Neural cell (in vitro differentiated cells): ENCODE measurements around the gene PSORS1C2. TPM values are rescaled to one million over a fixed set of nuclear protein-coding genes. Genes with fewer than 3 reads are reported as not detected.

Experiments used
- H2AFZ ChIP-seq: fragments of 200-600, 300-800 bp; sonication (generic), shearing (Covaris generic); 2 replicates; pipeline ENCODE4 v1.6.0; 2014; ENCODE audit warnings: low read depth, mild to moderate bottlenecking, antibody characterized with exemption, low read length, moderate library complexity
- H3F3A ChIP-seq: fragments of 200-600 bp; shearing (Covaris generic); 2 replicates; pipeline ENCODE4 v1.6.1; 2016; ENCODE audit warnings: mild to moderate bottlenecking, moderate library complexity, mixed read lengths, antibody characterized with exemption, low read length; ENCODE audit not compliant: insufficient read depth, poor library complexity, severe bottlenecking
- H3K27ac ChIP-seq: fragments of 200-600, 300-800 bp; sonication (generic), shearing (Covaris generic); 2 replicates; pipeline ENCODE4 v1.5.1; 2014; ENCODE audit warnings: mild to moderate bottlenecking, low read length, moderate library complexity
- H3K27me3 ChIP-seq: fragments of 300-800, 200-600 bp; sonication (generic), shearing (Covaris generic); 2 replicates; pipeline ENCODE4 v1.6.0; 2014; ENCODE audit warnings: mild to moderate bottlenecking, low read depth, low read length, moderate library complexity; ENCODE audit not compliant: insufficient read depth
- H3K36me3 ChIP-seq: fragments of 300-800, 200-600 bp; sonication (generic), shearing (Covaris generic); 2 replicates; pipeline ENCODE4 v1.5.1; 2014; ENCODE audit warnings: mild to moderate bottlenecking, antibody characterized with exemption, low read length, moderate library complexity; ENCODE audit not compliant: insufficient read depth
- H3K4me2 ChIP-seq: fragments of 300-800, 200-600 bp; sonication (generic), shearing (Covaris generic); 2 replicates; pipeline ENCODE4 v1.6.0; 2014; ENCODE audit warnings: mild to moderate bottlenecking, low read length
- H3K4me3 ChIP-seq: fragments of 300-800, 200-600 bp; sonication (generic), shearing (Covaris generic); 2 replicates; pipeline ENCODE4 v1.5.1; 2014; ENCODE audit warnings: mild to moderate bottlenecking, low read length, moderate library complexity
- H3K79me2 ChIP-seq: fragments of 200-600 bp; shearing (Covaris generic); replicated peaks from 2 replicates; pipeline ENCODE4 v1.6.0; 2014; ENCODE audit warnings: mild to moderate bottlenecking, low read length, moderate library complexity; ENCODE audit not compliant: insufficient read depth
- H3K9ac ChIP-seq: fragments of 300-800, 200-600 bp; sonication (generic), shearing (Covaris generic); 2 replicates; pipeline ENCODE4 v1.6.1; 2016; ENCODE audit warnings: mild to moderate bottlenecking, low read length, mixed read lengths
- H3K9me2 ChIP-seq: fragments of 200-600 bp; shearing (Covaris generic); 2 replicates; pipeline ENCODE4 v1.6.1; 2016; ENCODE audit warnings: mild to moderate bottlenecking, low read length, mixed read lengths; ENCODE audit not compliant: insufficient read depth
- H3K9me3 ChIP-seq: fragments of 200-600, 300-800 bp; sonication (generic), shearing (Covaris generic); 2 replicates; pipeline ENCODE4 v1.6.1; 2016; ENCODE audit warnings: mild to moderate bottlenecking, mixed run types, low read length, moderate library complexity, mixed read lengths
- H4K20me1 ChIP-seq: fragments of 200-600 bp; shearing (Covaris generic); 2 replicates; pipeline ENCODE4 v1.6.1; 2016; ENCODE audit warnings: mild to moderate bottlenecking, mixed run types; ENCODE audit not compliant: insufficient read depth
- CTCF ChIP-seq: fragments of 450-650 bp; IDR thresholded peaks from 2 replicates; pipeline ENCODE4 v1.5.1; 2014; ENCODE audit warnings: antibody characterized with exemption, mild to moderate bottlenecking, moderate library complexity; ENCODE audit not compliant: poor library complexity, severe bottlenecking
- EP300 ChIP-seq: fragments of 450-650 bp; conservative IDR thresholded peaks from 2 replicates; pipeline ENCODE4 v1.6.1; 2014; ENCODE audit warnings: antibody characterized with exemption, mild to moderate bottlenecking, moderate library complexity; ENCODE audit not compliant: poor library complexity, severe bottlenecking
- EZH2 ChIP-seq: fragments of 200-600, 300-800 bp; shearing (Covaris generic), sonication (generic); IDR thresholded peaks from 2 replicates; pipeline ENCODE4 v1.6.1; 2014; ENCODE audit warnings: antibody characterized with exemption, low read length, borderline replicate concordance, mild to moderate bottlenecking; ENCODE audit not compliant: insufficient read depth, poor library complexity, severe bottlenecking
- MXI1 ChIP-seq: fragments of 450-650 bp; conservative IDR thresholded peaks from 2 replicates; pipeline ENCODE4 v1.6.1; 2014; ENCODE audit warnings: antibody characterized with exemption, mild to moderate bottlenecking; ENCODE audit not compliant: poor library complexity, severe bottlenecking
- POLR2AphosphoS5 ChIP-seq: IDR thresholded peaks from 2 replicates; pipeline ENCODE4 v1.6.1; 2012
- RAD21 ChIP-seq: fragments of 450-650 bp; conservative IDR thresholded peaks from 2 replicates; pipeline ENCODE4 v1.6.1; 2014; ENCODE audit warnings: antibody characterized with exemption, mild to moderate bottlenecking, moderate library complexity
- REST ChIP-seq: IDR thresholded peaks from 2 replicates; pipeline ENCODE4 v1.6.1; 2012; ENCODE audit warnings: borderline replicate concordance
- SMC3 ChIP-seq: fragments of 450-650 bp; conservative IDR thresholded peaks from 2 replicates; pipeline ENCODE4 v1.6.1; 2014; ENCODE audit warnings: antibody characterized with exemption, mild to moderate bottlenecking, moderate library complexity; ENCODE audit not compliant: poor library complexity
- TAF1 ChIP-seq: IDR thresholded peaks from 2 replicates; pipeline ENCODE4 v1.6.1; 2012; ENCODE audit warnings: low read depth
- polyA plus RNA-seq: library from polyadenylated mRNA; depleted of rRNA; stranded (reverse); fragments of >200 nt; gene quantifications from 2 replicates; pipeline ENCODE4 v1.2.3, GENCODE V29; 2014

PSORS1C2 gene
- polyA plus RNA-seq, 1 donor from 2014 or later, result not detected

DNA sequence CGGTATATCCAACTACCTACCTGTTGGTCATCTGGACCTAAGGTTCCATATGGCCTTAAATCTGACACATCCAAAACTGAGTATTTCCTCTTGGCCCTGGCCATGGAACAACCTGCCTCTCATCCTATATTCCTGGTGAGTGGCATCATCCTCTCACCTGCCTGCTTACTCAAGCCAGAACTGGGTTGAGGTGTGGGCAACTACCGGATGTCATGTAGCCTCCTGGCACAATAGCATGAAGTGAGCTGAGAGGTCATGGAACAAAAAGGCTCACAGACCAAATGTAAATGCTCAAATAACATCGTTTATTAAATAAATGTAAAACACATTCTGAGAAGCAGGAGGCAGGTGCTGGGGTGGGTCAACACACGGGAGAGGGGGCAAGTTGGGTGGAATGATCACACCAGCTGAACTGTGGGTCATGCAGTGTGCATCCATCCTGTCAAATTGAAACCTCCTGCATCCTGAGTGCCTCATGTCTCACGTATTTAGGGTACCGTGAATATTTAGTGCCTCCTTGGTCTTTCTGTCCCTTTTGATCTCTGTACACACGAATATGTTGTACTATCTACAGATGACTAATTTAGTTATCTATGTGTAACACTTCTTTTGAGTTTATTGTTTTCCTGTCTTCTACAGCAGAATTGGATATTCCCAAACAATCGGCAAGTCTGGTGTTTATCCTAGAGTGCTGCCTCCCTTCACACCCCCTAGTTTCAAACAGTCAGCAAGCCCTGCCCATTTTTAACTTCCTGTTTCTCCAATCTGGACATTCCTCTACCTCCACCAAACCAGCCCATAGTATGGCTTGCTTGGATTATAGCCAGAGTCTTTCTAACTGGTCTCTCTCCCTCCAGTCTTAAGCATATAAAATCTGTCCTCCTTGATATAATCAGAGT is 39.5 kb upstream of the PSORS1C2 start:
- H3K9me3 ChIP-seq, result no peaks in the 10 kb centered on the region
- no peaks in the 10 kb centered on the region for H3K79me2 ChIP-seq
- H3K27ac ChIP-seq, result no peak overlapping the region
- no peak overlapping the region for H3K9ac ChIP-seq
- H3K4me2 ChIP-seq, result no peak overlapping the region
- no peaks in the 10 kb centered on the region for H4K20me1 ChIP-seq
- no peaks in the 10 kb centered on the region for H3K9me2 ChIP-seq
- no peak overlapping the region for H3K4me3 ChIP-seq
- no peak overlapping the region for H2AFZ ChIP-seq
- H3K36me3 ChIP-seq, result no peaks in the 10 kb centered on the region
- TF ChIP-seq CTCF, result no peak
- H3K27me3 ChIP-seq, result no peaks in the 10 kb centered on the region
- no peaks in the 10 kb centered on the region for H3F3A ChIP-seq

DNA sequence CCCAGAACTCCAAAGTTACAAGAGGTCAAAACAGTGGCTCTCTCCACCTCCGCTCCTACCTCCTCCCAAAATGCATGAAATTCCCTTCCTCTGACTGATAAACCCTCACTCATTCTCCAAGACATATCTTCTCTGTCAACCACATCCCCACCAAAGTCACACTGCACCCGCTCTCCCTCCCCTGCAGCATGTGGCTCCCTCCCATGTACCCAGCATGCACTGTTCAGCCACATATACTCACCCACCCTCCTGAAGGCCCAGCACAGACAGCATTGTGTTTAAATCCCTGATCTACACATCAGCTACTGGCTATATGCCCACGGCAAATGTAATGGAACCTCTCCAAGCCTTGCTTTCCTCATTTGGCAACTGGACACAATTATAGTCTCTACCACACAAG is 37.1 kb upstream of the PSORS1C2 start:
- Histone ChIP-seq H3K9me3 (no peaks in the 10 kb centered on the region), H3K9me2 (no peaks in the 10 kb centered on the region), H3K4me3 (no peak overlapping the region), H3K79me2 (no peaks in the 10 kb centered on the region), H4K20me1 (no peaks in the 10 kb centered on the region), H3K9ac (no peak overlapping the region), H3K27me3 (no peaks in the 10 kb centered on the region), H3F3A (no peaks in the 10 kb centered on the region), H3K4me2 (no peak overlapping the region), H3K36me3 (no peaks in the 10 kb centered on the region), H3K27ac (no peak overlapping the region), H2AFZ (no peak overlapping the region)
- no peak for TF ChIP-seq TAF1
- TF ChIP-seq POLR2AphosphoS5, result no peak
- no peak for TF ChIP-seq EP300
- TF ChIP-seq CTCF, result no peak
- no peak for TF ChIP-seq EZH2
- no peak for TF ChIP-seq RAD21
- no peak for TF ChIP-seq REST
- no peak for TF ChIP-seq SMC3
- no peak for TF ChIP-seq MXI1
